Measurements from ENCODE around the gene MVB12B. TPM values are rescaled to one million over a fixed set of nuclear protein-coding genes. Genes with fewer than 3 reads are reported as not detected.
"Not testable (repeated sequence)": the region's sequence is repeated elsewhere in the genome, so short reads cannot be mapped to it uniquely, and the experiment has no call there.

Gene MVB12B
- total RNA-seq, 1 experiment from 2014 or later, result 4.5 TPM

DNA sequence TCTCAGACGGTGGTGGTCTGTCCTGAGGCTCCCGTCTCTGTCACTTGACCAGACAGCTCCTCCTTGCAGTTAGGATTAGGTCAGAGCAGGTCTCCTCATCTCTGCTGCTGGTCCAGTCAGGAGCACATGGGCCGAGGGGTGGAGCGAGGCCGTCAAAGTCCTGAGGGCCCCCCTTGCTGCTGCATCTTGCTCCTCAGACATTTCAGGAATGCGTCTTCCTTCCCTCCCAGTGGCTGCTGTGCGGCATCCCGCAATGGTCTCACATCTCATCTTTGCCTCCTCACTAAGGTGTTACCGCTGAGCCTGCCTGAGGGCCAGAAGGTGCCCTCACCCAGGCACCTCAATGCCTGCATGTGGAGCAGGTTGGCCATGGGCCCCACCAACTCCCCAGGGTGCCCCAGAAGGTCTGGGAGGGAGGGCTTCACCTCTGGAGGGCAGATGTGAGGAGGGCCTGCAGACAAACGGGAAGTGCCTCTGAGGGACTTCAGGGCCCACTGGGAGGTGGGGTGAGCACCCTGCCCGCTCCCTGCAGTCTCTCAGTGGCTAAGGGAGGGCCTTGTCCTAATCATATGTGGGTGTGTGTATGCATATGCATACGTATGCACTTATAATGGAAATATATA is 149.4 kb downstream of the MVB12B start:
- intact Hi-C loops (cut with micrococcal nuclease; ENCODE audit: unreplicated experiment), result no loop called here
- H3K27ac Mint-ChIP-seq (ENCODE audit: unreplicated experiment), result no peak overlapping the region
- no TSS peak for BruUV-seq (replicated peaks)
- no peaks in the 10 kb centered on the region for H3K4me1 Mint-ChIP-seq (ENCODE audit: low read depth, unreplicated experiment)
- no peak overlapping the region for H3K4me3 Mint-ChIP-seq (ENCODE audit: low read depth, unreplicated experiment)
- H3K9me3 Mint-ChIP-seq (ENCODE audit: low read depth, unreplicated experiment), result no peaks in the 10 kb centered on the region
- TF ChIP-seq, protein P1, sequence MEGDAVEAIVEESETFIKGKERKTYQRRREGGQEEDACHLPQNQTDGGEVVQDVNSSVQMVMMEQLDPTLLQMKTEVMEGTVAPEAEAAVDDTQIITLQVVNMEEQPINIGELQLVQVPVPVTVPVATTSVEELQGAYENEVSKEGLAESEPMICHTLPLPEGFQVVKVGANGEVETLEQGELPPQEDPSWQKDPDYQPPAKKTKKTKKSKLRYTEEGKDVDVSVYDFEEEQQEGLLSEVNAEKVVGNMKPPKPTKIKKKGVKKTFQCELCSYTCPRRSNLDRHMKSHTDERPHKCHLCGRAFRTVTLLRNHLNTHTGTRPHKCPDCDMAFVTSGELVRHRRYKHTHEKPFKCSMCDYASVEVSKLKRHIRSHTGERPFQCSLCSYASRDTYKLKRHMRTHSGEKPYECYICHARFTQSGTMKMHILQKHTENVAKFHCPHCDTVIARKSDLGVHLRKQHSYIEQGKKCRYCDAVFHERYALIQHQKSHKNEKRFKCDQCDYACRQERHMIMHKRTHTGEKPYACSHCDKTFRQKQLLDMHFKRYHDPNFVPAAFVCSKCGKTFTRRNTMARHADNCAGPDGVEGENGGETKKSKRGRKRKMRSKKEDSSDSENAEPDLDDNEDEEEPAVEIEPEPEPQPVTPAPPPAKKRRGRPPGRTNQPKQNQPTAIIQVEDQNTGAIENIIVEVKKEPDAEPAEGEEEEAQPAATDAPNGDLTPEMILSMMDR (IDR thresholded peaks at IDR 0.05; ENCODE audit: unreplicated experiment), result no peak
- no peak for DNase-seq
- no peaks in the 10 kb centered on the region for H3K36me3 Mint-ChIP-seq (ENCODE audit: insufficient read depth, unreplicated experiment)
- CTCF ChIA-PET, result no interaction called here
- H3K27me3 Mint-ChIP-seq (ENCODE audit: unreplicated experiment), result no peaks in the 10 kb centered on the region

DNA sequence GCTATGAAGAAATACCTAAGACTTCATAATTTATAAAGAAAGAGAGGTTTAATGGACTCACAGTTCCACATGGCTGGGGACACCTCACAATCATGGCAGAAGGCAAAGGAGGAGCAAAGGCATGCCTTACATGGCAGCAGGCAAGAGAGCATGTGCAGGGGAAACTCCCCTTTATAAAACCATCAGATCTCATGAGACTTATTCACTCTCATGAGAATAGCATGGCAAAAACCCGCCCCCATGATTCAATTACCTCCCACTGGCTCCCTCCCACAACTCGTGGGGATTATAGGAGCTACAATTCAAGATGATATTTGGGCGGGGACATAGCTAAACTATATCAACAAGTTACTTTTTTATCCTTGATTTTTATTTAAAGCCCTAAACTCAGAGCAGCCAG is 150.8 kb downstream of the MVB12B start:
- BruUV-seq (replicated peaks); intact Hi-C loops (cut with micrococcal nuclease; ENCODE audit: unreplicated experiment); H3K27ac Mint-ChIP-seq (ENCODE audit: unreplicated experiment); H3K4me3 Mint-ChIP-seq (ENCODE audit: low read depth, unreplicated experiment); DNase-seq; CTCF ChIA-PET; H3K9me3 Mint-ChIP-seq (ENCODE audit: low read depth, unreplicated experiment); H3K27me3 Mint-ChIP-seq (ENCODE audit: unreplicated experiment); H3K36me3 Mint-ChIP-seq (ENCODE audit: insufficient read depth, unreplicated experiment); H3K4me1 Mint-ChIP-seq (ENCODE audit: low read depth, unreplicated experiment): not testable (repeated sequence)

DNA sequence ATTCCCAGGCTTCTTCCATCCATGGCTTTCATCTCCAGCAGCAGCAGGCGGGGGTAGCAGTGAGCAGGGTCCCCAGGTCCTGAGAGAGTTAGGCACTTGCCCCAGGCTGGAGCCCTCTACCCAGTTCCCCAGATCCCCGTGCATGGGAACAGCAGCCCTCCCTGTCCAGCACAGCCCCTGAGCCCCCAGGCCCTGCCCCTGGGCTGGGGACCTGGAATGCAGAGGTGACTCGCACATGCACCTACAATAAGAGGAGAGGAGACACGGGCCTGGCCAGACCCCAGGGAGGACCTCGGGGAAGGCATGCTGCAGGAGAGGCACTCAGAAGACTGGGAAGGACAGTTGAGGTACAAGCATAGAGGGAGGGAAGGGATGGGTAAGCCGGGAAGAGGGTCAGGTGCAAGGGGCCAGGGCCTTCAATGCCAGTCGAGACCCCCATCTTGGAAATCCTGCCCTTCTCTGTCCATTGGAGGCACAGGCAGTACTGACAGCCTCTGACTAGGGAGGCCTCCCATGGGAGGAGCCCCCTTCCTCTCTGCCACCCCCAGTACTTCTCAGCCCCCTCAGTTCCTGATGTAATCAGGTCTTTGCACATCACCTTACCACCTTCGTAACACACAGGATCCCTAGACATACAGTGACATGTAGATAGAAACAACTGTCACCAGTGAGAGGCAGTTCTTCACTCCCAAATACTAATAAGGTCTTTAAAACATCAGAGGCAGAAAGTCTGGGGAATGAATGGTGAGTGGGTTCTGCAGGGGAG is 151.8 kb downstream of the MVB12B start:
- no peaks in the 10 kb centered on the region for H3K27me3 Mint-ChIP-seq (ENCODE audit: unreplicated experiment)
- no peak for DNase-seq
- H3K4me1 Mint-ChIP-seq (ENCODE audit: low read depth, unreplicated experiment), result no peaks in the 10 kb centered on the region
- intact Hi-C loops (cut with micrococcal nuclease; ENCODE audit: unreplicated experiment), result no loop called here
- TF ChIP-seq, protein P1 (IDR thresholded peaks at IDR 0.05; ENCODE audit: unreplicated experiment), result no peak
- no peaks in the 10 kb centered on the region for H3K9me3 Mint-ChIP-seq (ENCODE audit: low read depth, unreplicated experiment)
- no peak overlapping the region for H3K4me3 Mint-ChIP-seq (ENCODE audit: low read depth, unreplicated experiment)
- CTCF ChIA-PET, result no interaction called here
- no peaks in the 10 kb centered on the region for H3K36me3 Mint-ChIP-seq (ENCODE audit: insufficient read depth, unreplicated experiment)
- H3K27ac Mint-ChIP-seq (ENCODE audit: unreplicated experiment), result no peak overlapping the region
- BruUV-seq (replicated peaks), result no TSS peak

DNA sequence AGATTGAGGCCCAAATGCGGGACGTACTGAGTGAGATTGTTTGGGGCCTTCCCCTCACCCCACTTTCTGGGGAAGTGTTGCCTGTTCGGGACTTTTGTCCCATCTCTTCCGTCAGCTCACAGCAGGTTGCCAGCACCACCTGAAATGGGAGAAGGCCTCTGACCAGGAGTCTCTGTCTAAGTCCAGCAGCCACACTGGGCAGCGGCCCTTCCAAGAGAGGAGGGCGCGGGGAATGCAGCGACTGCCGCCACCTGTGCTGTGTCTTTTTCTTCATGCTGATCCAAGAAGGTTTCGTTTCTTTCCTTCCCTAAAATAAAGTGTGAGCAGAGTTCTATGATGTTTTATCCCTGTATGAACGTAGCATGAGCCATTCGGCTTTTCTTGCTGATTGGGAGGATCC is 152.9 kb downstream of the MVB12B start:
- DNase-seq, result no peak
- no peaks in the 10 kb centered on the region for H3K27me3 Mint-ChIP-seq (ENCODE audit: unreplicated experiment)
- BruUV-seq (replicated peaks), result no TSS peak
- H3K4me3 Mint-ChIP-seq (ENCODE audit: low read depth, unreplicated experiment), result no peak overlapping the region
- H3K9me3 Mint-ChIP-seq (ENCODE audit: low read depth, unreplicated experiment), result no peaks in the 10 kb centered on the region
- CTCF ChIA-PET, result no interaction called here
- H3K4me1 Mint-ChIP-seq (ENCODE audit: low read depth, unreplicated experiment), result no peaks in the 10 kb centered on the region
- no peaks in the 10 kb centered on the region for H3K36me3 Mint-ChIP-seq (ENCODE audit: insufficient read depth, unreplicated experiment)
- intact Hi-C loops (cut with micrococcal nuclease; ENCODE audit: unreplicated experiment), result no loop called here
- TF ChIP-seq, protein P1 (IDR thresholded peaks at IDR 0.05; ENCODE audit: unreplicated experiment), result no peak
- H3K27ac Mint-ChIP-seq (ENCODE audit: unreplicated experiment), result no peak overlapping the region

DNA sequence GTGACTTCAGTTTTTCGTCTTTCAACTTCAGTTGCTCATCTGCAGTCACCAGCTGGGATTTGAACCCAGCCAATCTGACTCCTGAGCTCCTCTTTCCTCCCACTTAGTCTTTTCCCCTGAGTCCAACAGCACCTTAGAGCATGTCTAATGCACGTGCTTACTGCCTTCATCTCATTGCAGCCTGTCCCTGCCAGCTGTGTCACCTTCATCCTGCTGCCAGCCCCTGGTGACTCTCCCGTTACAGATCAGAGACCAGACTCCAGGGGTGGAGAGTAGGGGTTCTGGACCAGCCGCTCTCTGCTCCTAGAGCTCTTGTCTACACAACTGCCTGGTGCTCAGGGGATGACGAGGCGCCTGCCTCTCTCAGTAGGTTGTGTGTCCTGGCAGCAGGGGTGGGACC is 154.2 kb downstream of the MVB12B start:
- no TSS peak for BruUV-seq (replicated peaks)
- no peak overlapping the region for H3K4me3 Mint-ChIP-seq (ENCODE audit: low read depth, unreplicated experiment)
- H3K4me1 Mint-ChIP-seq (ENCODE audit: low read depth, unreplicated experiment), result no peaks in the 10 kb centered on the region
- no peak overlapping the region for H3K27ac Mint-ChIP-seq (ENCODE audit: unreplicated experiment)
- no peaks in the 10 kb centered on the region for H3K9me3 Mint-ChIP-seq (ENCODE audit: low read depth, unreplicated experiment)
- DNase-seq, result no peak
- no peaks in the 10 kb centered on the region for H3K27me3 Mint-ChIP-seq (ENCODE audit: unreplicated experiment)
- CTCF ChIA-PET, result no interaction called here
- intact Hi-C loops (cut with micrococcal nuclease; ENCODE audit: unreplicated experiment), result no loop called here
- TF ChIP-seq, protein P1 (IDR thresholded peaks at IDR 0.05; ENCODE audit: unreplicated experiment), result no peak
- H3K36me3 Mint-ChIP-seq (ENCODE audit: insufficient read depth, unreplicated experiment), result no peaks in the 10 kb centered on the region
